CD4-positive, alpha-beta memory T cell (primary cell): Measurements from ENCODE around the gene GABRB2. TPM values are rescaled to one million over a fixed set of nuclear protein-coding genes. Genes with fewer than 3 reads are reported as not detected.

Experiments
- CTCF ChIA-PET: fragments of 350-600 bp; sonication (Branson Sonifier 250); formaldehyde crosslinking; loops from one replicate; lab custom pipeline; 2021; ENCODE audit warnings: inconsistent platforms; ENCODE audit not compliant: partially characterized antibody; lab: Charles Lee
- POLR2A ChIA-PET: fragments of 350-600 bp; sonication (Branson Sonifier 250); formaldehyde crosslinking; loops from one replicate; lab custom pipeline; 2021; ENCODE audit not compliant: partially characterized antibody; lab: Charles Lee
- DNase-seq, 5 donors: peaks; one replicate each; pipeline versions ENCODE4 v3.0.0 to v3.0.0-alpha.2; 2020 to 2022; ENCODE audit warnings: mixed read lengths in 1 of 5
- H3K27ac ChIP-seq: one replicate; pipeline ENCODE4 v1.7.0; 2013; ENCODE audit warnings: low read depth, low read length
- H3K27me3 ChIP-seq: 2 replicates; pipeline ENCODE4 v1.7.0; 2013; ENCODE audit warnings: mild to moderate bottlenecking, low read length, moderate library complexity; ENCODE audit not compliant: insufficient read depth
- H3K36me3 ChIP-seq: 2 replicates; pipeline ENCODE4 v1.7.0; 2013; ENCODE audit warnings: mild to moderate bottlenecking, low read length, moderate library complexity; ENCODE audit not compliant: insufficient read depth
- H3K4me1 ChIP-seq: 2 replicates; pipeline ENCODE4 v1.7.0; 2013; ENCODE audit warnings: mild to moderate bottlenecking, low read length, moderate library complexity; ENCODE audit not compliant: insufficient read depth
- H3K4me3 ChIP-seq, 2 donors: one replicate each; pipeline ENCODE4 v1.7.0; 2013; ENCODE audit warnings: low read length in 2 of 2, mild to moderate bottlenecking in 1 of 2
- H3K9me3 ChIP-seq, 2 donors: one replicate each; pipeline ENCODE4 v1.7.0; 2013; ENCODE audit warnings: low read length in 2 of 2, control low read depth in 1 of 2; ENCODE audit not compliant: control insufficient read depth in 1 of 2
- H3K27ac Mint-ChIP-seq, 7 donors: one replicate each; pipeline ENCODE4 v1.8.0; 2020 to 2021; ENCODE audit warnings: mixed read lengths in 7 of 7, mild to moderate bottlenecking in 6 of 7, inconsistent platforms in 3 of 7, moderate library complexity in 3 of 7
- H3K27me3 Mint-ChIP-seq, 2 donors: one replicate each; pipeline ENCODE4 v1.8.0; 2020 to 2021; ENCODE audit warnings: mixed read lengths in 2 of 2
- H3K36me3 Mint-ChIP-seq, 2 donors: one replicate each; pipeline ENCODE4 v1.8.0; 2020 to 2021; ENCODE audit warnings: mixed read lengths in 2 of 2, inconsistent platforms in 1 of 2, mild to moderate bottlenecking in 1 of 2
- H3K4me1 Mint-ChIP-seq, 4 donors: one replicate each; pipeline ENCODE4 v1.8.0; 2020 to 2021; ENCODE audit warnings: mixed read lengths in 4 of 4, mild to moderate bottlenecking in 1 of 4
- H3K4me3 Mint-ChIP-seq, 8 donors: one replicate each; pipeline ENCODE4 v1.8.0; 2020 to 2021; ENCODE audit warnings: mixed read lengths in 8 of 8, mild to moderate bottlenecking in 7 of 8, moderate library complexity in 6 of 8, inconsistent platforms in 3 of 8
- H3K9me3 Mint-ChIP-seq, 8 donors: one replicate each; pipeline ENCODE4 v1.8.0; 2020 to 2021; ENCODE audit warnings: mixed read lengths in 8 of 8, mild to moderate bottlenecking in 5 of 8, inconsistent platforms in 3 of 8, moderate library complexity in 1 of 8
- intact Hi-C: fragments of 100-400 bp; cut with micrococcal nuclease; formaldehyde crosslinking; loops from one replicate; pipeline ENCODE4 v1.15.1; 2023
- polyA plus RNA-seq, 2 donors: library from polyadenylated mRNA; unstranded; fragments of 300-500 nt; fragmentation: Illumina TruSeq; gene quantifications; one replicate each; pipeline ENCODE4 v1.2.3, GENCODE V29; 2021
- total RNA-seq, 2 experiments: library from RNA; stranded (reverse); gene quantifications; one replicate each; pipeline ENCODE4 v1.2.3, GENCODE V29; 2021

GABRB2 gene
- total and polyA plus RNA-seq, 4 experiments from 2014 or later, result not detected

GRCh38 chr5:161333194-161333880 is 213.2 kb downstream of the GABRB2 start:
- H3K27me3 Mint-ChIP-seq, result peaks cover 0 to 3% of the 10 kb centered on the region in 2 donors
- no peaks in the 10 kb centered on the region for H3K27me3 ChIP-seq
- no peak overlapping the region for H3K4me3 Mint-ChIP-seq
- H3K36me3 Mint-ChIP-seq, result no peaks in the 10 kb centered on the region
- H3K9me3 ChIP-seq, result no peaks in the 10 kb centered on the region
- no peak overlapping the region for H3K27ac Mint-ChIP-seq
- H3K4me1 Mint-ChIP-seq, result no peaks in the 10 kb centered on the region
- H3K9me3 Mint-ChIP-seq, result peaks cover 0 to 4% (median 2%) of the 10 kb centered on the region in 8 donors
- no peak overlapping the region for H3K27ac ChIP-seq
- ChIA-PET POLR2A (no interaction called here), CTCF (no interaction called here)
- H3K4me3 ChIP-seq, result no peak overlapping the region
- intact Hi-C loops, result no loop called here
- H3K36me3 ChIP-seq, result no peaks in the 10 kb centered on the region
- no peak for DNase-seq
- H3K4me1 ChIP-seq, result no peaks in the 10 kb centered on the region

GRCh38 chr5:161332343-161332742 is 214.2 kb downstream of the GABRB2 start:
- intact Hi-C loops, result no loop called here
- peaks cover 0 to 3% of the 10 kb centered on the region in 2 donors for H3K27me3 Mint-ChIP-seq

GRCh38 chr5:161314033-161314432 is 232.5 kb downstream of the GABRB2 start:
- Histone ChIP-seq H3K27me3 (no peaks in the 10 kb centered on the region), H3K4me3 (no peak overlapping the region), H3K4me1 (no peaks in the 10 kb centered on the region), H3K27ac (no peak overlapping the region), H3K36me3 (no peaks in the 10 kb centered on the region), H3K9me3 (no peaks in the 10 kb centered on the region)
- CTCF ChIA-PET, result no interaction called here
- peaks cover 0 to 10% (median 1%) of the 10 kb centered on the region in 8 donors for H3K9me3 Mint-ChIP-seq
- POLR2A ChIA-PET, result no interaction called here
- intact Hi-C loops, result no loop called here
- H3K36me3 Mint-ChIP-seq, result no peaks in the 10 kb centered on the region
- DNase-seq, result no peak
- no peaks in the 10 kb centered on the region for H3K27me3 Mint-ChIP-seq
- H3K4me3 Mint-ChIP-seq, result no peak overlapping the region
- no peaks in the 10 kb centered on the region for H3K4me1 Mint-ChIP-seq
- no peak overlapping the region for H3K27ac Mint-ChIP-seq

More at GRCh38 chr5:161332343-161332742, 214.2 kb downstream of the GABRB2 start:
- Mint-ChIP-seq H3K36me3 (no peaks in the 10 kb centered on the region), H3K9me3 (peaks cover 0 to 4% (median 2%) of the 10 kb centered on the region in 8 donors), H3K4me3 (no peak overlapping the region), H3K4me1 (no peaks in the 10 kb centered on the region), H3K27ac (no peak overlapping the region)
- H3K27ac ChIP-seq, result no peak overlapping the region
- ChIA-PET CTCF (no interaction called here), POLR2A (no interaction called here)
- DNase-seq, result no peak
- no peaks in the 10 kb centered on the region for H3K36me3 ChIP-seq
- H3K27me3 ChIP-seq, result no peaks in the 10 kb centered on the region
- no peaks in the 10 kb centered on the region for H3K9me3 ChIP-seq
- H3K4me1 ChIP-seq, result no peaks in the 10 kb centered on the region
- no peak overlapping the region for H3K4me3 ChIP-seq

DNA sequence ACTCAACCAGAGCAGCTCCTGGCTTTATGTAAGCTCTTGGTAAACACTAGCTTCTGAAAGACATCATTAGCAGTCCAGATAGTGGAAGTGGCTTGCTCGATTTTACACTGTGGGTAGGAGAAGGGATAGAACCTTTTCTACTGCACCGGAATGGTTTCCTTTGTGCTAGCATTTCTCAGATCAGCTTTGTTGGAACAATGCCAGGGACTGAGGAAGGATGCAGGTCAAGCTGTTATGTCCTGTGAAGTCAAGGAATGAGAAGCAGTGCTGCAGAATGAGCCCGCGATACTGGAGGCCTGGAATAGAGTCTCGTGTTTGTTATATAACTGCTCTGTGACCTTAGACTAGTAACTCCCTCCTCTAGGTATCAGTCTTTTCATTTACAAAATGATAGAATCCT is 233.6 kb downstream of the GABRB2 start:
- no peak overlapping the region for H3K27ac Mint-ChIP-seq
- intact Hi-C loops, result no loop called here

DNA sequence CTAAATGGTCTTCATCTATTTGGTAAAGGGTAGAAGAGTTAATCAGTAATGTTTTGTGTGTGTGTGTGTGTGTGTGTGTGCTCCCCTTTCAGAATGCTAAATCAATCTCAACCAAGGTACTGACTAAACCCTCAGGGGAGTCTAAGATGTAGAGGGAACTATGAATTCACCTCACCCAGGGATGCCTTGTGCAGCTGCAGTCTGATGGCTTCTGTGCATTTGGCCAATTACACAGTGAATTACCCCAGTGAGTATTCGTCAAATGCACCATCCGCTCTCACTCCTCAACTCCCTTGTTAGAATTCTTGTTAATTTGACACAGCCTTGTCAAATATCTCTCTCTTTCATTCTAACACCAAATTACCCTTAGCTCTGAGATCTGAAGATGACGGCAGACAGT is 234.6 kb downstream of the GABRB2 start:
- CTCF ChIA-PET, result no interaction called here
- H3K36me3 Mint-ChIP-seq, result no peaks in the 10 kb centered on the region
- H3K4me3 ChIP-seq, result no peak overlapping the region
- H3K27me3 Mint-ChIP-seq, result no peaks in the 10 kb centered on the region
- no peak for DNase-seq
- POLR2A ChIA-PET, result no interaction called here
- H3K27me3 ChIP-seq, result no peaks in the 10 kb centered on the region
- H3K9me3 ChIP-seq, result no peaks in the 10 kb centered on the region
- intact Hi-C loops, result no loop called here
- peaks cover 0 to 14% (median 5%) of the 10 kb centered on the region in 8 donors for H3K9me3 Mint-ChIP-seq
- no peak overlapping the region for H3K27ac ChIP-seq
- no peak overlapping the region for H3K4me3 Mint-ChIP-seq
- no peaks in the 10 kb centered on the region for H3K4me1 Mint-ChIP-seq
- no peaks in the 10 kb centered on the region for H3K4me1 ChIP-seq
- H3K27ac Mint-ChIP-seq, result no peak overlapping the region
- no peaks in the 10 kb centered on the region for H3K36me3 ChIP-seq

More for the DNA sequence above, 233.6 kb downstream of the GABRB2 start:
- Mint-ChIP-seq H3K27me3 (no peaks in the 10 kb centered on the region), H3K4me1 (no peaks in the 10 kb centered on the region), H3K9me3 (peaks cover 0 to 14% (median 3%) of the 10 kb centered on the region in 8 donors), H3K36me3 (no peaks in the 10 kb centered on the region), H3K4me3 (no peak overlapping the region)
- Histone ChIP-seq H3K4me3 (no peak overlapping the region), H3K27ac (no peak overlapping the region), H3K9me3 (no peaks in the 10 kb centered on the region), H3K4me1 (no peaks in the 10 kb centered on the region), H3K36me3 (no peaks in the 10 kb centered on the region), H3K27me3 (no peaks in the 10 kb centered on the region)
- ChIA-PET POLR2A (no interaction called here), CTCF (no interaction called here)
- no peak for DNase-seq

DNA sequence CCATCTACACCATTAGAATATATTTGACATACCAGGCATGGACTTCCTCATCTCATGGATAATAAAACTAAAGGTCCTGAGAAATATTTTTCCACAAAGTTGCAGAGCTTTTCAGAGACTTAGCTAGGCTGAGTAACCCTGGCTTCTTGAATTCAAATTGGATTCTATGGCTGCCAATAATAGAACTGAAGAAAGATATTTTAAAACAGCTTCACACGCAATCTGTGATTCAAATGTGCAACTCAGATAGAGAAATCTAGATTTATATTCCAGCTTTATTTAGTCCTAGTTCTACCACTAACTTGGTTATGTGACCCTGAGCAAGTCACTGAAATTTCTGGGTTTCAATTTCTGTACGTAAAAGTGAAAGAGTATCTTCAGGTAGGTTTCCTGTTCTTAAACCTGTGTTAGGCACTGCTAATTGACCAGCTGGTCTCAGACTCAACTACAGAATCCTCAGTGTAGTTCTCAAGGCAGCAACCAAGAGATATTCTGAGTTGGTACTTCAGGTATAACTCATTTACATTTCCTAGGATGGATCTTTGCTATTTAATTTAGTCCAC is 235.3 kb downstream of the GABRB2 start:
- no peaks in the 10 kb centered on the region for H3K27me3 Mint-ChIP-seq
- no peaks in the 10 kb centered on the region for H3K4me1 Mint-ChIP-seq
- POLR2A ChIA-PET, result no interaction called here

DNA sequence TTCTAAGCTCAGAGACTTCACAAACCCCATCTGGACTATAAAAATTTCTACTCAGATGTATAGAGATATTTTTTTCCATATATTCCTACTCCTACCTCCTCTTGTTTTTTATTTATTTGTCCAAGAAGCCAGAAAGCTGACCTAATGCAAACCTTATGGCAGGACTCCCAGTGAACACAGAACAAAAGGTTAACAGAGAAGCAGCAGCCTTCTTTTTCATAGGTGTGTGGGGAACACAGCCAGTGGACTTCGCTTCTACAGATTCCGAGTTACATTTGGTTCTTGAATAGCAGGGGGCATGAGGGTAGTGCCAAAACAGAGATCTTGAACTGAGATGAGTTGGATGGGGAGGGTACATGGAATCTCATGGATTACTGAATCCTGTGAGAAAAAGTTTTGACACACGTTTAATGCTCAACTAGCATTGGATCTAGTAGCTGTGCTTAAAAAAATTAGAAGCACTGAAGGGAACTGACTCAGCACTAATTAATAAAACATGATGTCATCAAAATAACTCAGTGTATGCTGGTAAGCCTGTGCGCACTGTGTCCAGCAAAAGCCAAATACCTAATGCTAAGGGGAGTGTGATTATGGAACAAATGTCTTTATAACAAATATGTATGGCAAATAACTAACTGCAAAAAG is 240.1 kb downstream of the GABRB2 start:
- Mint-ChIP-seq H3K36me3 (no peaks in the 10 kb centered on the region), H3K4me3 (no peak overlapping the region), H3K9me3 (peaks cover 0 to 14% (median 3%) of the 10 kb centered on the region in 8 donors), H3K27ac (no peak overlapping the region), H3K27me3 (no peaks in the 10 kb centered on the region), H3K4me1 (no peaks in the 10 kb centered on the region)
- H3K27me3 ChIP-seq, result no peaks in the 10 kb centered on the region
- no peaks in the 10 kb centered on the region for H3K36me3 ChIP-seq
- H3K9me3 ChIP-seq, result no peaks in the 10 kb centered on the region
- intact Hi-C loops, result no loop called here
- no peaks in the 10 kb centered on the region for H3K4me1 ChIP-seq
- ChIA-PET POLR2A (no interaction called here), CTCF (no interaction called here)
- no peak overlapping the region for H3K4me3 ChIP-seq
- no peak for DNase-seq
- H3K27ac ChIP-seq, result no peak overlapping the region

More for the DNA sequence above, 235.3 kb downstream of the GABRB2 start:
- intact Hi-C loops, result no loop called here
- H3K27ac Mint-ChIP-seq, result no peak overlapping the region
- DNase-seq, result no peak
- Histone ChIP-seq H3K27me3 (no peaks in the 10 kb centered on the region), H3K36me3 (no peaks in the 10 kb centered on the region), H3K9me3 (no peaks in the 10 kb centered on the region), H3K4me1 (no peaks in the 10 kb centered on the region), H3K27ac (no peak overlapping the region), H3K4me3 (no peak overlapping the region)
- no peaks in the 10 kb centered on the region for H3K36me3 Mint-ChIP-seq
- CTCF ChIA-PET, result no interaction called here
- peaks cover 0 to 14% (median 5%) of the 10 kb centered on the region in 8 donors for H3K9me3 Mint-ChIP-seq
- H3K4me3 Mint-ChIP-seq, result no peak overlapping the region
